Fibroblast of mammary gland (primary cell): ENCODE data around the gene EPC2.
"Not testable (repeated sequence)": the region's sequence is repeated elsewhere in the genome, so short reads cannot be mapped to it uniquely, and the experiment has no call there.

Experiments
- DNase-seq: peaks from one replicate; pipeline ENCODE4 v3.0.0-alpha.2; 2010; ENCODE audit warnings: low read depth
- H3K4me3 ChIP-seq: 2 replicates; pipeline ENCODE4 v1.5.1; 2011; ENCODE audit warnings: low read depth, mild to moderate bottlenecking, low read length, moderate library complexity; ENCODE audit not compliant: control insufficient read depth
- CTCF ChIP-seq: conservative IDR thresholded peaks from 2 replicates; pipeline ENCODE4 v1.5.1; 2011; ENCODE audit warnings: low read depth, low read length, inconsistent platforms; ENCODE audit not compliant: control insufficient read depth, insufficient read depth

Gene EPC2

GRCh38 chr2:148645539-148646230, 1.1 kb downstream of the EPC2 start:
- TF ChIP-seq CTCF, result no peak
- DNase-seq, result peak; percentile 89
- peak overlapping the region; percentile 90 for H3K4me3 ChIP-seq

GRCh38 chr2:148646231-148646559, 1.6 kb downstream of the EPC2 start:
- H3K4me3 ChIP-seq, result peak overlapping the region; percentile 90
- TF ChIP-seq CTCF, result no peak
- no peak for DNase-seq

GRCh38 chr2:148647711-148648110, 3.2 kb downstream of the EPC2 start:
- DNase-seq, H3K4me3 ChIP-seq: not testable (repeated sequence)

GRCh38 chr2:148649936-148650335, 5.4 kb downstream of the EPC2 start:
- no peak overlapping the region for H3K4me3 ChIP-seq

GRCh38 chr2:148650881-148651280, 6.3 kb downstream of the EPC2 start:
- no peak for DNase-seq
- no peak overlapping the region for H3K4me3 ChIP-seq
- no peak for TF ChIP-seq CTCF

More at GRCh38 chr2:148649936-148650335, 5.4 kb downstream of the EPC2 start:
- TF ChIP-seq CTCF, result no peak
- DNase-seq, result no peak

GRCh38 chr2:148651972-148652371, 7.4 kb downstream of the EPC2 start:
- no peak for DNase-seq
- no peak for TF ChIP-seq CTCF
- no peak overlapping the region for H3K4me3 ChIP-seq

- H3K4me3 ChIP-seq, result no peak overlapping the region
- DNase-seq, result no peak
- no peak for TF ChIP-seq CTCF
Measured at GRCh38 chr2:148653437-148653836, 8.9 kb downstream of the EPC2 start.
